ENCODE data around the gene ENKUR.

ENKUR gene, protein sequence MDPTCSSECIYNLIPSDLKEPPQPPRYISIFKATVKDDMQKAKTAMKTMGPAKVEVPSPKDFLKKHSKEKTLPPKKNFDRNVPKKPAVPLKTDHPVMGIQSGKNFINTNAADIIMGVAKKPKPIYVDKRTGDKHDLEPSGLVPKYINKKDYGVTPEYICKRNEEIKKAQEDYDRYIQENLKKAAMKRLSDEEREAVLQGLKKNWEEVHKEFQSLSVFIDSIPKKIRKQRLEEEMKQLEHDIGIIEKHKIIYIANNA

DNA sequence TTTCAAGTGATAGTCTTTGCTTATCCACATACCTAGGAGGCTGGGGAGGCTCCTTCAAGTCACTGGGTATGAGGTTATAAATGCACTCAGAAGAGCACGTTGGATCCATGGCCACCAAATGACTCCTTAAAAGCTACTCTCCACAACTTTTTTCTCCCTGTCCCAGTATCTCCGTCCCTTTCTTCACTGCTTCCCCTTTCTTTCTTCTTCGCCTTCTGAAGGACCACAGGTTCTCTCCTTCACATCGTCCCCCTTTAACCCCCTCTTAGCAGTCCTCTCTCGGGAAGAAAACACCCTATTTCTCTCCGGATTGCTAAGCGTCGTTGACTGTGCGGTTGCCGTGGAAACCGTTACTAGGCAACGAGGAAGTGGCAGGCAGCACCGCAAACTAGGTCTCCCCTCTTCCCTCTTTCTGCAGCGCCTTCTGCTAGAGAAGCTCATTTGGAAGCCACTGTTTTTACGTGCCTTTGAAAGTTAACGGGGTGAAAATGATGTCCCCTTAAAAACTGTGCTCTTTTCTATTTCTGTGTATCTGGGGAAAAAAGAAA is at the start of gene ENKUR:
TSS of gene ENKUR (minus strand) at position 331 of the 548 bp plus-strand sequence. CDS start at position 109, 222 bp downstream.
- peak; percentile 92 for DNase-seq (ENCODE audit: low read depth)

DNA sequence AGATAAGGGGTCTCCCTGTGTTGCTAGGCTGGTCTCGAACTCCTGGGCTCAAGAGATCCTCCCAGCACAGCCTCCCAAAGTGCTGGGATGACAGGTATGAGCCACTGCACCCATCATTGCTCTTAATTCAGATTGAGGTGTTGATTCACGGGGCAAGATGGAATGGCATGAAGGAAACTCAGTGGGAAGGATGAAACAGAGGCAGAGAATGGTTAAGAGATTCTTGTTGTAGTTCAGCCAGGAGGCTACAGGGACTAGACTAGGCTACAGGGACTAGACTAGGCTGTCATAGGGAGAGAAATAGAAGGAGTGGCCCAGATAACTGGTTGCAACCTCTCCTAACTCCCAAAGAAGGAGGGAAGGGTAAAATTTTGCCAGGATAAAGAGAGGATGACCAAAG is 48.4 kb upstream of the ENKUR start:
- no peak for DNase-seq (ENCODE audit: low read depth)

DNA sequence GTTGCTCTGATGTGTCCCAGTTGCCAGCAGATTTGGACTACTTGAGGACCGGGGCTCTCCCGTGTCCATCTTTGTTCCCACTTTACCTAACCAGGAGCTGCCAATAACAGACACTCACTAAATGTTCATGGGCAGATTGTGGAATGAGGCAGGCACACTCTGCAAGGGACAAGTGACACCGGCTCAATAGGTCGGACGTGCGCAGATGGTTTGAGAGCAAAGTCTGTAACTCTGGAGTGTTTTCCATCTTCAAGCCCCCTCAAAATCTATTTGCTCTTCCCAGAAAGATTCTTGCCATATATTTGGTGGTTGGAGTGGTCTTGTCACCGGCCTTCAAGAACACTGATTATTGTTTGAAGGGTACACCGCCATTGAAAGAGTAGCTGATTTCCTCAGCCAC is 47.7 kb upstream of the ENKUR start:
- no peak for DNase-seq (ENCODE audit: low read depth)

DNA sequence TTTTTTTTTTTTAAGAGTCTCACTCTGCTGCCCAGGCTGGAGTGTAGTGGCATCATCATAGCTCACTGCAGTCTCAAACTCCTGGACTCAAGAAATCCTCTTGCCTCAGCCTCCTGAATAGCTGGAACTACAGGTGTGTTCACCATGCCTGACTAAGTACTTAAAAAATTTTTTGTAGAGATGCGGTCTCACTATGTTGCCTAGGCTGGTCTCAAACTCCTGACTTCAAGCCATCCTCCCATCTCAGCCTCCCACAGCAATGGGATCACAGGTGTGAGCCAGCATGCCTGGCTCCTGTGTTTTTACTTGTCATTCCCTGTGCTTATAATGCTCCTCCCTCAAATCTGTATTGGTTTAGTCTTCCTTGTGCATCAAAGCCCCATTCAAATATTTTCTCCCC is 47.2 kb upstream of the ENKUR start:
- no peak for DNase-seq (ENCODE audit: low read depth)

GRCh38 chr10:25061711-25062449 is 45.9 kb upstream of the ENKUR start:
- peak; percentile 17 for DNase-seq (ENCODE audit: low read depth)

DNA sequence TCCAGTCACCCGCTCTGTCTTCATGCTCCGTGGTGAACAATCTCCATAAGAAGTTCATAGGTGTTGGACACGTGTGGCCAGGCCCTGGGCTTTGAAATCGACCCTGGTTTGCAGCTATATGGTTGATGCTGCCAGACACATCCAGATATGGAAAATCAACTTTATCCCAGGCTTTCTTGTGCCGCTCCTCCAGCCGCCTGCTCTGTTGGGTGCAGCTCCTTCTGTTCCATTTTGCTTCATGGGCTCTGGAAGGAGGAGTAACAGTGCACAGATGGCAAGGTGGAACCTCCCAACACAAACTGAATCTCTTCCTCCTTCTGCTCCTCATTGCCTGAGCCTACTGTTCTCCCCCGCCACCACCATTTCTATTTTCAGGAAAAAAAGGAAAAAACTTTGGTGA is 45.2 kb upstream of the ENKUR start:
- DNase-seq (ENCODE audit: low read depth), result no peak

GRCh38 chr10:25059990-25060389 is 44.0 kb upstream of the ENKUR start:
- peak; percentile 89 for DNase-seq (ENCODE audit: low read depth)

DNA sequence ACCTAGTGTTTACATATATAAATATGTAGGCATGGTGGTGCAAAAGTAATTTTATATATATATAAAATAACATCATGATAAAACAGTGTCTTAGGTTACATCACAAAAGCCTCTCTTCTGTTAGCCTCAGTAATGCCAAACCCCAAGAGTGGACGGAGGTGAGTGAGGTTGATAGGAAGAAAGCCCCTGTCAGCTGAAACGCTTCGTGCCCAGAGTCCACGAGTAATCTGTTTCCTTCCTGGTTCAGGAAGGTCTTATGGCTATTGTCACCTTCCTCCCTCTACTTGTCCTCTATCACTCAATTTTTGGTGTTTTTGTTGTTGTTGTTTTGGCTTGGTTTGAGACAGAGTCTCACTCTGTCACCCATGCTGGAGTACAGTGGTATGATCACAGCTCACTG is 41.9 kb upstream of the ENKUR start:
- no peak for DNase-seq (ENCODE audit: low read depth)

DNA sequence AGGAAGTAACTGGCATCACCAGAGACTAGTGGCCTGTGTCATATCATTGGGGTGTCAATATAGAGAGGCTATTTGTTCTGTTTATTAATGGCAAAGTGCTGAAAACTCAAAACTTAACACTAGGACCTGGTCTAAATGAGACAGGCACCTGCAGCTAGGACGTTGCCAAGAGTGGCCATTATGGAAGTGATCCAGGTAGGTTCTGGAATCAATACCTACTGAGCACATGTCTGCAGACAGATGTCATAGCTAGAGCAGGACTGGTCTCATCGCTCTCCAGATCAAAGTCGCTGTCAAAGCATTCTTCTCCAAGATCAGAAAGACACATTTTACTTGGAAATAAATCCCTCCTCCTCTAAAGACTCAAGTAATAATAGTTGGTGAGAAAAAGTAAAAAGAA is 40.8 kb upstream of the ENKUR start:
- no peak for DNase-seq (ENCODE audit: low read depth)

DNA sequence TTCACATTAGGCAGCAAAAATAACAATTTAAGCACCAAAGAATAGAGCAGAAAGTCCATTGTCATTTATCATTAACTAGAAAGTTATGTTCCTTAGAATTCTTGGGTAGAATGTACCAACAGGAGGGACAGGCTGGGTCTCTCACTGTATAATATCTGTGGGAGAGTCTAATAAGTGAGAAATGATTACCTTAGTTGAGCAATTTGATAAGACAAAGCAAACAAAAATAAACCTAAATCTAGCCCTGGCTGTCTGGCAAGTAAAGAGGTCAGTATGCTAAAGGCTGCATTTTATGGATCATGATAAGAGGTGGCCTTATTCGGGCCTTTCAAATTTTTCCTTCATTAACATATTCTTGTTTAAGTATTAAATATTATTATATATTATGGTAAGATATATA is 36.1 kb upstream of the ENKUR start:
- DNase-seq (ENCODE audit: low read depth), result no peak

DNA sequence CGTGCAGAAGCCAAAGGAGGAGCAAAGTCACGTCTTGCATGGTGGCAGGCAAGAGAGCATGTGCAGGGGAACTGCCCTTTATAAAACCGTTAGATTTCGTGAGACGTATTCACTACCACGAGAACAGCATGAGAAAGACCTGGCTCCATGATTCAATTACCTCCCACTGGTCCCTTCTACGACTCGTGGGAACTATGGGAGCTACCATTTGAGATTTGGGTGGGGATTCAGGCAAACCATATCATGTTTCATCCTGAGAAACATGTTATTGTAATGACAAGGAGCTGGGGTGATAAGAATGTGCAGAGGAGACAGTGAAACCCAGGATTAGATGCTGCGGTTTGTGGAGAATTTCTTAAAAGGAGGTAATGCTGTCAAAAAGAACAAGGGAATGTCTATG is 34.4 kb upstream of the ENKUR start:
- no peak for DNase-seq (ENCODE audit: low read depth)

DNA sequence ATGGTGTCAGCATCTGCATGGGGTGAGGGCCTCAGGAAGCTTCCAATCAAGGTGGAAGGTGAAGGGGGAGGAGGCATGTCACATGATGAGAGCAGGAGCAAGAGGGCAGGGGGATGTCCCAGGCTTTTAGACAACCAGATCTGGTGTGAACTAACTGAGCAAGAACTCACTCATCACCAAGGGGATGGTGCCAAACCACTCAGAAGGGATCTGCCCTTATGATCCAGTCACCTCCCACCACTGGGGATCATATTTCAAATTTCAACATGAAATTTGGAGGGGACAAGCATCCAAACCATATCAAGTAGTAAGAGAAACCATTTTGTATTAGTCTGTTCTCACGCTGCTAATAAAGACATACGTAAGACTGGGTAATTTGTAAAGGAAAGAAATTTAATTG is 34.0 kb upstream of the ENKUR start:
- no peak for DNase-seq (ENCODE audit: low read depth)

DNA sequence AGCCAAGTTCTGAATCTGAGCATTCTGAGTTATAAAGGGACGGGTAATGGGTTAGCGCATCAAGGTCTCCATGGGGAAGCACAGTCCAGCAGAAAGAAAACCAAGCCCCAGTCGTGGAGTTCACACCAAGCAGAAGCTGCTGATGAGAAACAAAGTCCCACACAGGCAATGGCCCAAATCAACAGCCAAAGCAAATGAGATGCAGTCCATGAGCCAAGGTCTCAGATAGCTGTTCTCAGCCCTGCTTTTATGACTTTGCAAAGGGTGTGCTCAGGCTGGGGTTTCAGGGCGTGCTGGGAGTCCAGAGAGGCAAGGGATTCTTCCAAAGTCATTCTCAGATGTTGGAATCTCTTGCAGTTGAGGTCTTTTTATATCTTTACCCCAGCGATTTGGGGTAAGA is 32.5 kb upstream of the ENKUR start:
- DNase-seq (ENCODE audit: low read depth), result no peak

- DNase-seq (ENCODE audit: low read depth), result peak; percentile 25
Measured at GRCh38 chr10:25047591-25048301, 31.8 kb upstream of the ENKUR start.

GRCh38 chr10:25047088-25047487 is 31.1 kb upstream of the ENKUR start:
- DNase-seq (ENCODE audit: low read depth), result no peak

GRCh38 chr10:25046641-25047040 is 30.7 kb upstream of the ENKUR start:
- no peak for DNase-seq (ENCODE audit: low read depth)

- DNase-seq (ENCODE audit: low read depth), result no peak
Measured at GRCh38 chr10:25039531-25039930, 23.6 kb upstream of the ENKUR start.

GRCh38 chr10:25038325-25038724 is 22.4 kb upstream of the ENKUR start:
- DNase-seq (ENCODE audit: low read depth), result no peak

- no peak for DNase-seq (ENCODE audit: low read depth)
Measured at GRCh38 chr10:25036381-25036780, 20.4 kb upstream of the ENKUR start.

DNA sequence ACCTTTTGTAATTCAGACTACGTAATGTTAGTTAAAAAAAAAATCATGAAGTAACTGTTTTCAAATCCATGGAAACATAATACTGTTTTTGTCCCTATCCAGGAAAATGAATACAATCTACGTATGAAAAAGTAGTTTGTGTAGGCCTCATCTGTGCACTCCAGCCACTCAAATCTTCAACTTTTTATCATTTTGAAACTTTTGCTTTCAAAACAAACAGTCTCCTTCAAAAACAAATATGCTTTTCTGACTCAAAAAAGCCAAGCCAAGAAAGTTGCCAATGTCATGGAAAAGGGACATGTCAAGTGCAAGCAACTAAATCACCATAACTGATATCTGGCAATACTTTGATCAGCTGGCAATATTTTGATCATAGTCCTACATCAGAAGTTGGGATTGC is 13.6 kb upstream of the ENKUR start:
- no peak for DNase-seq (ENCODE audit: low read depth)

GRCh38 chr10:25028711-25029110 is 12.8 kb upstream of the ENKUR start:
- DNase-seq (ENCODE audit: low read depth), result no peak

DNA sequence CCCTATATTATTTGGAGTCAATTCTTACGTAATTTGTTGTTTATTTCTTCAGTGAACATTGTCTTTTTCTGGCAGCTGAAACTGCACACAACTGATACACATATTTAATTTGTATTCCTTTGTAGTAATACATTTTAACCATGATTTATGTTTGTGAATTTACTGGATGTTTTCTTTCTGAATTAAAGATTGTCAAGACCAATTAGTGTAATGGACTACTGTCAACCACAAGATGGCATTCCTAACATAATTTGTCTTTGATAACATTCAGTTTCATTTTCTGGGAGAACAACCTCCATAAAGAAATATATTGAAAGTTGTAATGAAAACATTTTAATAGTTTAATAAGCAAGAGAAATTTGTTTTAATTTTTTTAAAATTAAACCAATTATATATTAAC is 10.5 kb upstream of the ENKUR start:
- peak; percentile 32 for DNase-seq (ENCODE audit: low read depth)

GRCh38 chr10:25024528-25024927 is 8.6 kb upstream of the ENKUR start:
- no peak for DNase-seq (ENCODE audit: low read depth)

Measured in iris pigment epithelial cell (primary cell).